NT2/D1 (cell line): ENCODE measurements around the gene ZNF524.

Experiments used
- YY1 ChIP-seq: IDR thresholded peaks from 2 replicates; pipeline ENCODE4 v1.6.1; 2011; ENCODE audit not compliant: insufficient read length, insufficient read depth
- ZNF274 ChIP-seq: IDR thresholded peaks from 2 replicates; pipeline ENCODE4 v1.6.1; 2011; ENCODE audit warnings: mild to moderate bottlenecking, low read depth, low read length

DNA sequence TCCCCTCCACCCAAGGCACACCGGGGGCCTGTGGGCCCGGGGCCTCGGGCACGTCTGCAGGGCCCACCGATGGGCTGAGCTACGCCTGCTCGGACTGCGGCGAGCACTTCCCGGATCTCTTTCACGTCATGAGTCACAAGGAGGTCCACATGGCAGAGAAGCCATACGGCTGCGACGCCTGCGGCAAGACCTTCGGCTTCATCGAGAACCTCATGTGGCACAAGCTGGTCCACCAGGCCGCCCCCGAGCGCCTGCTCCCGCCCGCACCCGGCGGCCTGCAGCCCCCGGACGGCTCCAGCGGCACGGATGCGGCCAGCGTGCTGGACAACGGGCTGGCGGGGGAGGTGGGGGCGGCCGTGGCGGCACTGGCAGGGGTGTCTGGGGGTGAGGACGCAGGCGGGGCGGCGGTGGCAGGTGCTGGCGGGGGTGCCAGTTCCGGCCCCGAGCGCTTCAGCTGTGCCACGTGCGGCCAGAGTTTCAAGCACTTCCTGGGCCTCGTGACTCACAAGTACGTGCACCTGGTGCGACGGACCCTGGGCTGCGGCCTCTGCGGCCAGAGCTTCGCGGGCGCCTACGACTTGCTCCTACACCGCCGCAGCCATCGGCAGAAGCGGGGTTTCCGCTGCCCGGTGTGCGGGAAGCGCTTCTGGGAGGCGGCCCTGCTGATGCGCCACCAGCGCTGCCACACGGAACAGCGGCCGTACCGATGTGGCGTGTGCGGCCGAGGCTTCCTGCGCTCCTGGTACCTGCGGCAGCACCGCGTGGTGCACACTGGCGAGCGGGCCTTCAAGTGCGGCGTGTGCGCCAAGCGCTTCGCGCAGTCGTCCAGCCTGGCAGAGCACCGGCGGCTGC lies 15.7 kb downstream of the ZNF524 start:
- TF ChIP-seq YY1 (no peak), ZNF274 (no peak)
